WERI-Rb-1 (cell line): Measurements from ENCODE around the gene GORAB.

Source experiments
- DNase-seq: peaks from one replicate; pipeline ENCODE4 v3.0.0-alpha.2; 2020
- H3K27ac ChIP-seq: fragments of 250-450 bp; sonication (Bioruptor Pico); 2 replicates; pipeline ENCODE4 v1.5.1; 2020; ENCODE audit warnings: mild to moderate bottlenecking, moderate library complexity
- H3K27me3 ChIP-seq: fragments of 250-450 bp; sonication (Bioruptor Pico); 2 replicates; pipeline ENCODE4 v1.5.1; 2021; ENCODE audit warnings: mild to moderate bottlenecking, low read depth, moderate library complexity; ENCODE audit not compliant: insufficient read depth, severe bottlenecking
- H3K36me3 ChIP-seq: fragments of 250-450 bp; sonication (Bioruptor Pico); 2 replicates; pipeline ENCODE4 v1.5.1; 2020; ENCODE audit warnings: mild to moderate bottlenecking, moderate library complexity
- H3K4me3 ChIP-seq: 2 replicates; pipeline ENCODE4 v1.5.1; 2011; ENCODE audit warnings: low read depth, mild to moderate bottlenecking, control low read depth, low read length
- H3K9me3 ChIP-seq: fragments of 250-450 bp; sonication (Bioruptor Pico); 2 replicates; pipeline ENCODE4 v1.5.1; 2021; ENCODE audit warnings: mild to moderate bottlenecking, moderate library complexity; ENCODE audit not compliant: severe bottlenecking
- CTCF ChIP-seq: IDR thresholded peaks from 2 replicates; pipeline ENCODE4 v1.5.1; 2011; ENCODE audit warnings: low read depth, mild to moderate bottlenecking, control low read depth, inconsistent platforms, low read length

The GORAB gene

GRCh38 chr1:170531758-170532657, at the start of gene GORAB:
TSS of gene GORAB (plus strand) at chr1:170532166. CDS start at chr1:170532224, 58 bp downstream.
- Histone ChIP-seq H3K27me3 (no peaks in the 10 kb centered on the region), H3K27ac (peak within 1 kb of the TSS; percentile 94), H3K36me3 (no peaks in the 10 kb centered on the region), H3K4me3 (peak within 1 kb of the TSS; percentile 51), H3K9me3 (no peaks in the 10 kb centered on the region)
- DNase-seq: peak; percentile 82
- no peak for TF ChIP-seq CTCF

GRCh38 chr1:170483051-170483450, 48.9 kb upstream of the GORAB start:
- no peaks in the 10 kb centered on the region for H3K36me3 ChIP-seq
- H3K4me3 ChIP-seq: no peak overlapping the region
- no peak for TF ChIP-seq CTCF
- H3K27ac ChIP-seq: no peak overlapping the region
- H3K27me3 ChIP-seq: no peaks in the 10 kb centered on the region
- DNase-seq: no peak
- no peaks in the 10 kb centered on the region for H3K9me3 ChIP-seq

- H3K36me3 ChIP-seq: no peaks in the 10 kb centered on the region
- no peak overlapping the region for H3K4me3 ChIP-seq
- no peak for DNase-seq
- no peak overlapping the region for H3K27ac ChIP-seq
- H3K27me3 ChIP-seq: no peaks in the 10 kb centered on the region
- no peak for TF ChIP-seq CTCF
- no peaks in the 10 kb centered on the region for H3K9me3 ChIP-seq
Measured at GRCh38 chr1:170487503-170487902, 44.5 kb upstream of the GORAB start.

GRCh38 chr1:170491291-170491690, 40.7 kb upstream of the GORAB start:
- no peak for TF ChIP-seq CTCF
- Histone ChIP-seq H3K36me3 (no peaks in the 10 kb centered on the region), H3K4me3 (no peak overlapping the region), H3K9me3 (no peaks in the 10 kb centered on the region), H3K27me3 (no peaks in the 10 kb centered on the region), H3K27ac (no peak overlapping the region)
- DNase-seq: no peak

GRCh38 chr1:170494369-170494768, 37.6 kb upstream of the GORAB start:
- Histone ChIP-seq H3K27ac (no peak overlapping the region), H3K9me3 (no peaks in the 10 kb centered on the region), H3K27me3 (no peaks in the 10 kb centered on the region), H3K36me3 (no peaks in the 10 kb centered on the region), H3K4me3 (no peak overlapping the region)
- no peak for DNase-seq
- TF ChIP-seq CTCF: no peak
